HG03460 (cell line): ENCODE measurements around the gene C9orf50.
"Not testable (repeated sequence)": the region's sequence is repeated elsewhere in the genome, so short reads cannot be mapped to it uniquely, and the experiment has no call there.

ENCODE experiments used
- ATAC-seq: cut with Tn5 transposase; IDR thresholded peaks from one replicate; pipeline ENCODE4 v1.9.1; 2021; ENCODE audit not compliant: unreplicated experiment

C9orf50 gene

GRCh38 chr9:129595903-129596540 is 24.9 kb downstream of the C9orf50 start:
- no peak for ATAC-seq

DNA sequence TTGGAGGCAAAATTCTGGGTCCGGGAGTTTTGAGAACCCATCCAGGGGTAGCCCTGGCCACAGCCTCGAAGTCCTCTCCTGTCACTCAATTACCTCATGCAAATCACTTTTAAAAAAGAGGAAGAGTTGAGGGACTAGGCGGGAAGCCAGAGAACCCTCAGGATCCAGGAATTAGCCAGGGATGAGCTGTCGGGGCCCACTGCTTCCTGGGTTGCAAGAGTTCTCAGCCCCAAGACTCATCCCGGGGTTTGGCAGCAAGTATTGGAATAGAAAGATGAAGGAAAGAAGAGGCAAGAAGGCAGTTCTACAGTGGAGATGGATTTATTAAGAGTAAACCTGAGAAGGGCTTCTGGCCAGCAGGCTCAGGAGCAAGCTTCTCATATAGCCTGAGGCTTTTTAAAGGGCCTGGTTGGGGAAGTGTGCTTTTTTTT is 25.6 kb downstream of the C9orf50 start:
- no peak for ATAC-seq

DNA sequence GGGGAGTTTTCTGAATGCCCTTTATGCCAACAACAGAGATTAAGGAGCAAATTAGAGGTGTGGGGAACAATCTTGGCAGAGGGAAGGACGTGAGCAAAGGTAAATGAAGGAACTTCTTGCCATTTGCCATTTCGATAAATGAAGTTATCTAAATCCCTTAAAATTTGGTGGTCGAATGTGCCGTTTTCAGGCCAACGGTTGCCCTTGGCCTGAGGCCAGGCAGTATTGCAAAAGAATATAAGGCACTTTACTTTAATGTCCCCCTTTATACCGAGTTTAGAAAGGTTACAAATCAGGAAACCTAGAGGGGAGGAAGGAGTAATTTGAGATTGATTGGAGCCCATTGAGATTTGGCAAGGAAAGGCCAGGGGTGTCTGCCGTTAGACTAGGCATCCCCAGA is 26.3 kb downstream of the C9orf50 start:
- no peak for ATAC-seq

DNA sequence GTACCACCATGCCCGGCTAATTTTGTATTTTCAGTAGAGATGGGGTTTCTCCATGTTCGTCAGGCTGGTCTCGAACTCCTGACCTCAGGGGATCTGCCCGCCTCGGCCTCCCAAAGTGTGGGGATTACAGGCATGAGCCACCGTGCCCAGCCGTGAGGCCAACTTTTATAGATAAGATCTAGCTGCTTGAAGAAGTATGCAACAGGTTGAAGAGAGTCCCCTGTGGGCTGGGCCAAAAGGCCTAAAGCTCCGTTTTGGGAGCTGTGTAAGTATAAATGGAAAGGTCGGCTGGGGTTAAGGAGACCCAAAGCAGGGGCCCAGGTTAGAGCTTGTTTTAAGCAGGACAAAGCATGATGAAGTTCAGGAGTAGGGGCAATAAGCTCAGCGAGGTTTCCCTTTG is 28.1 kb downstream of the C9orf50 start:
- not testable (repeated sequence) for ATAC-seq

- ATAC-seq: no peak
These were observed 29.0 kb downstream of the C9orf50 start for GRCh38 chr9:129591916-129592315.

DNA sequence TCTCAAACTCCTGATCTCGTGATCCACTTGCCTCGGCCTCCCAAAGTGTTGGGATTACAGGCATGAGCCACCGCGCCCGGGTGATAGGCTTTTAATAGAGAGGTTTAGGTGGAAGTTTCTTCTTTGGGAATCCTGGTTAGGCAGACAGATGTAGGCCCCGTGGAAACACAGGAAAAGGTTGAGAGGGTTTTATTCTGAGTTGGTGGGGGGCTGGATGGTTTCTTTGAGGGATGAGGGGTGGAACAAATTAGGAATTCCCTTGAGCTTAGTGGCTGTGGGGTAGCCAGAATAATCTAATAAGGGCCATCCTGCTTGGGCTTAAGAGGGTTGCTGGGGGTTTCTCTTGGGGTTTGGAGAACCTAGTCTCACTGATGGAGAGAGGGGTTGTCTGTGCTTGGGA is 30.4 kb downstream of the C9orf50 start:
- no peak for ATAC-seq

DNA sequence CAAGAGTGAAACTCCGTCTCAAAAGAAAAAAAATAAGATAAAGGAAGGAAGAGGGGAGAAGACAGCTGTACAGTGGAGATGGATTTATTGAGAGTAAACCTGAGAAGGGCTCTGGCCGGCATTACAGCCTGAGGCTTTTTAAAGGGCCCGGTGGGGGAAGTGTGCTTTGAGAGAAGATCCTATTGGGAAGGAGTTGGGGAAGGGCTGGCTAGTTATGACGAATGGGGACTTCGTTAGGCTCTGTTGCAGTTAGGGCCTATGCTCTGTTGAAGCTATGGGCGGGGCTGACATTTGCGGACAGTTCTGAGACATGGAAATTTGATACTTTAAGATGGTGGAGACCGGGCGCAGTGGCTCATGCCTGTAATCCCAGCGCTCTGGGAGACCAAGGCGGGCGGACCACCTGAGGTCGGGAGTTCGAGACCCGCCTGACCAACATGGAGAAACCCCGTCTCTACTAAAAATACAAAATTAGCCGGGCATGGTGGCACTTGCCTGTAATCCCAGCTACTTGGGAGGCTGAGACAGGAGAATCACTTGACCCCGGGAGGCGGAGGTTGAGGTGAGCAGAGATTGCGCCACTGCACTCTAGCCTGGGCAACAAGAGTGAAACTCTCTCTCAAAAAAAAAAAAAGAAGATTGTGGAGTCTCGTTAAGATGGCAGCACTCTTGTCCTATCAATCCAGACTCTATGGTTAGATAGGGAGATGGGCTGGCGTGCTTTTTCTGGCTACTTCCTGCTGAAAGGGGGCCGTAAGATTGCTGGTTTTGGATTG is 33.2 kb downstream of the C9orf50 start:
- ATAC-seq: no peak

DNA sequence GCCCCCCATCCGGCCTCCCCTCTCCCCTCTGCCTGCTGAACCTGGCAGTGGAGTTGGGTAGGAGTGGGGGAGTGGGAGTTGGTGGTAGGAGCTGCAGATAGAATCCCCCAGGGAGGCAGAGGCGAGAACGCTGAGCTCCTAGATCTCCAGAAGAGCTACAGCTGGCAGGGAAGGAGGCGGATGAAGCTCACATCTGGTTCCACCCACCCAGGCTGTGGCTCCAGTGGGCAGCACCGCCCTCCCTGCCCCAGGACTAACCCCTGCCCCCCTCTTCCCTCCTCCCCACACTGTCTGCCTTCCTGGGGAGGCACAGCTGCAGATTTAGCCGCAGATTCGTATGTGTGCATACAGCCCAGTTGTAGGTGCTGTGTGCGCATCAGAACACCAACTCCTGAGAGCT is 34.2 kb downstream of the C9orf50 start:
- ATAC-seq: no peak

DNA sequence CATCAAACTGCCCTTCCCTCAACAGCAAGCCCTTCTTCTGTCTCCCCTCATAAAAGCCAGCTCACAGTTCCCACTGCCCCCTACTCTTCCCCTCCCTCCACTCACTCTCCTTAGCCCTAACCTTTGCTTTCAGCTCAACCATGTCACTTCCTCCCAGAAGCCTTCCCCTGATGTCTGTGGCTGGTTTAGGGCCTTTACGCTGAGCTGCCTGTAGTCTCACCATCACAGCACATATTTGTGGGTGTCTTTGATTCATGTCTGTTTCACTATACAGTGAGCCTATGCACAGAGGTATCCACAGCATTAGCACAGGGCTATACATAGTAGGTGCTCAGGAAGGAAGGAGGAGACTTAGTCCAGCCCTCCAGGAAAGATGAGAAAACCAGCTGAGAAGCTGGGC is 34.7 kb downstream of the C9orf50 start:
- ATAC-seq: no peak

DNA sequence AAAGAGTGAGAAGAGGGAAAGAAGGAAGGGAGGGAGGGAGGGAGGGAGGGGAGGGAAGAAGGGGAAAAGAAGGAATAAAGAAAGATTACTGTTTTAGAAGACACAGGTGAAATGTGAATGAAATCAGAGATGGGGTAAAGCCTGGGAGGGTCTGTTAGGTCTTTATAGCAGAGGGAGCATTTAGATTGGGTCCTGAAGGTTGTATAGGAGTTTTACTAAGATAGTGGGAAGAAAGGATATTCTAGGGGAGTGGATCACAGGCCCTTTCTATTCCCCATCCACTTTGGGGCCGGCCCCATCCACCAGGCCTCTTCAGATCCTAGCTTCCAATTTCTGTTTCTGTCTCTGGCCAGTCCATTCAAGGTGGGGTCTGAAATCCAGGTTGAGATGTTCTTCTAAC is 35.5 kb downstream of the C9orf50 start:
- no peak for ATAC-seq

- no peak for ATAC-seq
These were observed 36.8 kb downstream of the C9orf50 start for GRCh38 chr9:129584136-129584535.

GRCh38 chr9:129583308-129584038 is 37.4 kb downstream of the C9orf50 start:
- ATAC-seq: no peak

DNA sequence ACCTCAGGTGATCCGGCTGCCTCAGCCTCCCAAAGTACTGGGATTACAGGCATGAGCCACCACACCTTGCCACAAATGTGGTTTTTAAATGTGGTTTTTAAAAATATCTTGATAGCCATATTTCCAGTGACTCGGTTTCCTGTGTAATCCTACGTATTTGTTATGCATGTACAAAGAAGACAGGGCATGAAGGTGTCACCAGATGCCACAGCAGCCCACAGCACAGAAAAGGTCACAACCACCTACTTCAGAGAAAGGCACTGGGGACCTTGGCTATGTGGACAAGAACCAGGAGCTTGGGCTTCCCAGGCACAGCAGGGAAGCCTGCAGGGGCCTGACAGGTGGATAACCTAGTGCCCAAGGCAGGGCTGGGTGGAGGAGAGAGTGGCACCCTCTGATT is 38.0 kb downstream of the C9orf50 start:
- no peak for ATAC-seq

DNA sequence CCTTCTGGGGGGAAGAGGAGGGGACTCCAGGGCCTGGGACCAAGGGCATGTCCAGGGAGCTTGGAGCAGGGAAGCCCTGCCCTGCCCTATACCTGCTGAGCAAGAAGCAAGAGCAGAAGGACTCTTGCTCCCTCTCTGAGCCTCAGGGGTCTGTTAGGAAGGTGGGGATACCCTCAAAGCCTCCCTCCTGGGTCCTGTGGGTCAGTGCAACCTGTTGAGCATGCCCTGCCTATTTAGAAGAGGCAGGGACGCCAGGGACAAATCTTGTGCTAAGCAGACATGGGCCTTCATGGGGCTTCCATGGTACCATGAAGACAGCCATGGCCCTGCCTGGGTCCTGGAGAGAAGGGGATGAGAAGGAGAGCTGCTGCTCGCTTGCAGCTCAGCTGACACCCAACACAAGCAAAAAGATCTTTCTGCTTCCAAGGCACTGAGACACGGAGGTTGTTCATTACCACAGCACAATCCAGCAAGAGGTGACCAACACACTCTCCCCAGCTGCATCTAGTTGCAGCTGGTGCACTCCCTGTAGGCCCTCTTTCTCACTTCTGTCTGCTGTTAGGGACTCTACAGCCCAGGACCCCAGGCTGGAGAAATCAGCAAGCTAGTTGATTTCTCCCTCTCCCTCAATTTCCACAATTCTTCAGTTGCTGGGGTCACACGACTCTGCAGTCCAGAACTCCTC is 39.3 kb downstream of the C9orf50 start:
- ATAC-seq: no peak

DNA sequence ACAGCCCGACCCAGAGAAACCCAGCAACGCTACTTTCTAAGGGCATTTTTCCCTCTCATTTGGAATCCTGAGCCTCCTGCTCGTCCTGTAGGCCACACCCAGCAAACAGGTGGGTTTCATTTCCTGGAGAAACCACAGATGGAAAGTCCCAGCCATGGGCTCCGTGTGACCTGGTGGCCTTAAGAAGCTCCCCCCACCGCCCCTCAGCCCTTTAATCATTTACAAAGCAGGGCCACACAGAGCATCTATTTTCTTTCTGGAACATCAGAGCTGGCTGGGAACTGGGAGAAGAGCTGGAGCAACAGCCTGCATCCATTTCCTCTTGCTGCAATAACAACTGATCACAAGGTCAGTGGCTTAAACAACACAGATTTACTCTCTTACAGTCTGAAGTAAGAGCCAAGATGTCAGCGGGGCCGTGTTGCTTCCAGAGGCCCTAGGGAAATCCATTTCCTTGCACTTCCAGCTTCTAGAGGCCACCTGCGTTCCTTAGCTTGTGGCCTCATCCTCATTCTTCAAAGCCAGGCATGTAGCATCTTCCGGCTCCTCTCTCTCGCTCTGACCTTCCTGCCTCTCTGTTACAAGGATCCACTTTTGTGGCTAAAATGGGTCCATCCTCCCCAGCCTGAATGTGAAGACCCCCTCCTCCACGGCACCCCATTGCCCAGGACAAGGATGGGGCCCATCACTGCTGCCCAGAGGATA is 40.5 kb downstream of the C9orf50 start:
- no peak for ATAC-seq

- ATAC-seq: no peak
These were observed 41.6 kb downstream of the C9orf50 start for GRCh38 chr9:129579294-129579693.

DNA sequence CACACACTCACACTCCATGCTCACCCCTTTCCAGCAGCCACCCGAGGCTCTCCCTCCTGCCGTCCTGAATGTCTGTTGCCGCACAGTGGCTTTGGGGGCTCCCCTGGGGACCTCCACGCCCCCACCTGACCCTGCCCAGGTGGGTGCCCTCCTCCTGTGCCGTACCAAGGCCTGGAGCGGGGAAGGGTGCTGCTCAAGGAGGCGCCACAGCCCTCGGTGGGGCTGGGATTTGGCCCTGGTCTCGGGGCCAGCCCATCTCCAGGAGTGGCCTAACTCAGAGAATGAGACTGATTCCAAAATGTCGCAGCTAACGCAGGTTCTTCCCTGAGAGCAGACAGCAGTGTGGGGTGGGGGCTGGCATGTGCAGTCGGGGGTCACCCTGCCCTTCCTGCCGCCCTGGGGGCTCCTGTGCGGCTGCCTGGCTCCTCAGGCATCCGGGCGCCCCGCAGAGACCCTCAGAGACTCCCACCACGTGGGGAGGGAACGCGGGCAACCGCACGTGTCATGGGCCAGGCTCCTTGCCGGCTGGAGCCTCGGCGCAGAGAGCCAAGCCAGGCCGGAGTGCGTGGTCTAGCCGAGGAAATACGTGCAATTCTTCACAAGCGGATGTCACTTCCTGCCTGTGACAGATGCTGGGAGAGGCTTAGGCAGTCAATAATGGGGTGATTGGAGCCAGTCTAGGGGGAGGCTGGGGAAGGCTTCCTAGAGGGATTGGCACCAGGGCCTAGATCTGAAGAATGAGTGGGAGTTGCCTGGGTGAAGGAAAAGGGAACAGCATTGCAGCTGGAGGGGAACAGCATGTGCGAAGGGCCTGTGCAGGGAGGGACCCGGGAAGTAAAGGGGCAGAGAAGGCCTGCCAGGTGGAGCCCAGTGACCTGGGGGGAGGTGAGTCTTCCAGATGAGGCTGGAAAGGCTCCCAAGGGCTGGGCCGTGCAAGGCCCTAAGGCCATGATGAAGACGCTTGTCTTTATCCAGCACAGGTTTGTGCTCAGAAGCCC is 44.1 kb downstream of the C9orf50 start:
- ATAC-seq: no peak

DNA sequence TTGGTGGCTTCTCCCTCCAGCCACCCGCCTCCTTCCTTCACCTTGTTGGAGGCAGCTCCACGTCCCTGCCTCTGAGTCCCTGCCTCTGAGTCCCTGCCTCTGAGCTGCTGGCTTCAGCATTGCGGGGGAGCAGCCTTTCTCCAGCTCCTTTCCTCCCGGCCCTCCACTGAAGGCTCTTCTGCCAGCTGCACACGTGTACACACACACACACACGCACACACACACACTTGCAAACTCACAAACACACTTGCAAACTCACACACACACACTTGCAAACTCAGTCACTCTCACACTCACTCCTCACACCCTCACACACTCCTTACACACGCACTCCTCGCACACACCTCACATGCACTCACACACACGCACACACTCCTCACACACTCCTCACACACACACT is 45.1 kb downstream of the C9orf50 start:
- no peak for ATAC-seq

DNA sequence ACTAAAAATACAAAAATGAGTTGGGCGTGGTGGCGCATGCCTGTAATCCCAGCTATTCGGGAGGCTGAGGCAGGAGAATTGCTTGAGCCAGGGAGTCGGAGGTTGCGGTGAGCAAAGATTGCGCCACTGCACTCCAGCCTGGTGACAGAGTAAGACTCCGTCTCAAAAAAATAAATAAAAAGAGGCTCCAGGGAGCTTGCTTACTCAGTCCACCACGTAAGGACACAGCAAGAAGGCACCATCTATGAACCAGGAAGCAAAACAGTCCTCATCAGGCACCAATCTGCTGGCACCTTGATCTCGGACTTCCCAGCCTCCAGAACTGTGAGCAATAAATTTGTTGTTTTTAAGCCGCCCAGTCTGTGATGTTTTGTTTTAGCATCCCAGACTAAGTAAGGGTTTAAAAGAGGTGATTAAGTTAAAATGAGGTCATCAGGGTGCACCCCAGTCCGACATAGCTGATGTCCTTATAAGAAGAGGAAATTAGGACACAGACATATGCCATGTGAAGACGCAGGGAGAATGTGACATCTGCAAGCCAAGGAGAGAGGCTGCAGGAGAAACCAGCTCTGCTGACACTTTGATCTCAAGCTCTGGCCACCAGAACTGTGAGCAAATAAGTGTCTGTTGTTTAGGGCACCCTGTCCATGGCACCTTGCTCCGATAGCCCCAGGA is 45.9 kb downstream of the C9orf50 start:
- ATAC-seq: no peak
